ENCODE measurements around the gene ENTPD8. TPM values are rescaled to one million over a fixed set of nuclear protein-coding genes. Genes with fewer than 3 reads are reported as not detected.

The ENTPD8 gene
- total and polyA plus RNA-seq, 2 of the 13 experiments (the other 11 are each of a cell fraction or from before 2014, with no cell fraction given): 0.26 to 0.44 TPM

- Histone ChIP-seq H3K27me3 (ENCODE audit: control insufficient read depth in 1 of 2, insufficient read depth in 2 of 2, low read length in 2 of 2) (peaks cover 7 to 25% of the 10 kb centered on the region in 2 experiments; a peak in 3 of 5 replicates), H3K79me2 (ENCODE audit: insufficient read depth, low read length) (no peaks in the 10 kb centered on the region), H2AFZ (ENCODE audit: low read length) (no peak overlapping the region), H3K4me3 (replicated peaks in 1 of 3; ENCODE audit: insufficient read depth in 1 of 3, low read depth in 2 of 3, low read length in 3 of 3) (peak overlapping the region in 1 of 3 experiments; percentile 7; a peak in 1 of 6 replicates), H4K20me1 (ENCODE audit: insufficient read depth, low read length) (no peaks in the 10 kb centered on the region), H3K27ac (ENCODE audit: extremely low read length, insufficient read depth, low read length) (no peak overlapping the region), H3K9ac (ENCODE audit: insufficient read depth, low read depth, low read length) (no peak overlapping the region), H3K9me3 (ENCODE audit: low read length) (peaks cover 12% of the 10 kb centered on the region), H3K4me2 (ENCODE audit: low read depth, low read length) (peak overlapping the region; percentile 51), H3K36me3 (replicated peaks in 1 of 2; ENCODE audit: control insufficient read depth in 1 of 2, insufficient read depth in 2 of 2, low read length in 2 of 2) (no peaks in the 10 kb centered on the region), H3K4me1 (ENCODE audit: insufficient read depth, low read length) (peaks cover 50% of the 10 kb centered on the region)
- no peak for FAIRE-seq
- intact Hi-C loops (cut with micrococcal nuclease; ENCODE audit: unreplicated experiment) (no loop called here), in situ Hi-C loops (cut with HindIII; ENCODE audit: extremely low pct_ligation_motif_present, low pct_unique_long_range_greater_than_20kb) (no loop called here)
- BruUV-seq (replicated peaks): no TSS peak
- POLR2A ChIA-PET: no interaction called here
- CTCF ChIA-PET (ENCODE audit: low intra/inter-chr PET ratio, low total read pairs): no interaction called here
- no peak for DNase-seq (ENCODE audit: low spot score)
- ATAC-seq: peak; percentile 51
- 55% methylated on average over 21 of the region's 32 CpGs for WGBS (ENCODE audit: low lambda C conversion rate)
- peak; percentile 25; the same call in 1 of the 2 replicates for TF ChIP-seq TOPORS (CRISPR knock-in tag; IDR thresholded peaks at IDR 0.05)
- TF ChIP-seq TAF1 (CRISPR knock-in tag; IDR thresholded peaks at IDR 0.05): no peak
- TF ChIP-seq HMGA1 (CRISPR knock-in tag; conservative IDR thresholded peaks at IDR 0.05): no peak
- no peak for TF ChIP-seq ZNF766 (CRISPR knock-in tag; IDR thresholded peaks at IDR 0.05; ENCODE audit: borderline replicate concordance)
- no peak for TF ChIP-seq NFE2L1 (CRISPR knock-in tag; IDR thresholded peaks at IDR 0.05; ENCODE audit: borderline replicate concordance)
- TF ChIP-seq MIER3 (CRISPR knock-in tag; IDR thresholded peaks at IDR 0.05; ENCODE audit: borderline replicate concordance): no peak
- TF ChIP-seq ZFP91 (CRISPR knock-in tag; IDR thresholded peaks at IDR 0.05; ENCODE audit: borderline replicate concordance): 0 out of 2 replicates have a peak, but pooled peaks have one; percentile 26
- no peak for TF ChIP-seq ARNT (IDR thresholded peaks at IDR 0.05)
- 0 out of 2 replicates have a peak, but pooled peaks have one; percentile 34 for TF ChIP-seq SNAPC2 (CRISPR knock-in tag; IDR thresholded peaks at IDR 0.05)
- TF ChIP-seq, protein P1, sequence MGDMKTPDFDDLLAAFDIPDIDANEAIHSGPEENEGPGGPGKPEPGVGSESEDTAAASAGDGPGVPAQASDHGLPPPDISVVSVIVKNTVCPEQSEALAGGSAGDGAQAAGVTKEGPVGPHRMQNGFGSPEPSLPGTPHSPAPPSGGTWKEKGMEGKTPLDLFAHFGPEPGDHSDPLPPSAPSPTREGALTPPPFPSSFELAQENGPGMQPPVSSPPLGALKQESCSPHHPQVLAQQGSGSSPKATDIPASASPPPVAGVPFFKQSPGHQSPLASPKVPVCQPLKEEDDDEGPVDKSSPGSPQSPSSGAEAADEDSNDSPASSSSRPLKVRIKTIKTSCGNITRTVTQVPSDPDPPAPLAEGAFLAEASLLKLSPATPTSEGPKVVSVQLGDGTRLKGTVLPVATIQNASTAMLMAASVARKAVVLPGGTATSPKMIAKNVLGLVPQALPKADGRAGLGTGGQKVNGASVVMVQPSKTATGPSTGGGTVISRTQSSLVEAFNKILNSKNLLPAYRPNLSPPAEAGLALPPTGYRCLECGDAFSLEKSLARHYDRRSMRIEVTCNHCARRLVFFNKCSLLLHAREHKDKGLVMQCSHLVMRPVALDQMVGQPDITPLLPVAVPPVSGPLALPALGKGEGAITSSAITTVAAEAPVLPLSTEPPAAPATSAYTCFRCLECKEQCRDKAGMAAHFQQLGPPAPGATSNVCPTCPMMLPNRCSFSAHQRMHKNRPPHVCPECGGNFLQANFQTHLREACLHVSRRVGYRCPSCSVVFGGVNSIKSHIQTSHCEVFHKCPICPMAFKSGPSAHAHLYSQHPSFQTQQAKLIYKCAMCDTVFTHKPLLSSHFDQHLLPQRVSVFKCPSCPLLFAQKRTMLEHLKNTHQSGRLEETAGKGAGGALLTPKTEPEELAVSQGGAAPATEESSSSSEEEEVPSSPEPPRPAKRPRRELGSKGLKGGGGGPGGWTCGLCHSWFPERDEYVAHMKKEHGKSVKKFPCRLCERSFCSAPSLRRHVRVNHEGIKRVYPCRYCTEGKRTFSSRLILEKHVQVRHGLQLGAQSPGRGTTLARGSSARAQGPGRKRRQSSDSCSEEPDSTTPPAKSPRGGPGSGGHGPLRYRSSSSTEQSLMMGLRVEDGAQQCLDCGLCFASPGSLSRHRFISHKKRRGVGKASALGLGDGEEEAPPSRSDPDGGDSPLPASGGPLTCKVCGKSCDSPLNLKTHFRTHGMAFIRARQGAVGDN (CRISPR knock-in tag; IDR thresholded peaks at IDR 0.05): peak; percentile 3; the same call in 1 of the 2 replicates
- no peak for TF ChIP-seq HDAC2 (CRISPR knock-in tag; IDR thresholded peaks at IDR 0.05)
- no peak for TF ChIP-seq BHLHE40 (IDR thresholded peaks at IDR 0.05; ENCODE audit: low read length)
- TF ChIP-seq MAX (IDR thresholded peaks at IDR 0.05): peak; percentile 57; the same call in 1 of the 2 replicates
- no peak for TF ChIP-seq IKZF1 (IDR thresholded peaks at IDR 0.05)
Observed at GRCh38 chr9:137479892-137480685, 38.9 kb upstream of the ENTPD8 start.
